Stomach (tissue), 4 donors: ENCODE data around the gene NPR2.

Experiments used
- EP300 ChIP-seq: sonication (generic); formaldehyde crosslinking; IDR thresholded peaks from one replicate; pipeline ENCODE4 v1.6.1; 2017; ENCODE audit warnings: antibody characterized with exemption
- TF ChIP-seq, protein P1 (sequence below), 7 experiments: fragments of 450-650 bp in 4 of 7; fragments of 200-600 bp in 3 of 7; sonication (generic) in 3 of 7; IDR thresholded peaks; one replicate each; pipeline ENCODE4 v1.5.1; 2016 to 2019; ENCODE audit warnings: antibody characterized with exemption in 7 of 7, control low read depth in 2 of 7, mild to moderate bottlenecking in 1 of 7

GRCh38 chr9:35856882-35857281, 65.5 kb downstream of the NPR2 start:
- TF ChIP-seq, protein P1, sequence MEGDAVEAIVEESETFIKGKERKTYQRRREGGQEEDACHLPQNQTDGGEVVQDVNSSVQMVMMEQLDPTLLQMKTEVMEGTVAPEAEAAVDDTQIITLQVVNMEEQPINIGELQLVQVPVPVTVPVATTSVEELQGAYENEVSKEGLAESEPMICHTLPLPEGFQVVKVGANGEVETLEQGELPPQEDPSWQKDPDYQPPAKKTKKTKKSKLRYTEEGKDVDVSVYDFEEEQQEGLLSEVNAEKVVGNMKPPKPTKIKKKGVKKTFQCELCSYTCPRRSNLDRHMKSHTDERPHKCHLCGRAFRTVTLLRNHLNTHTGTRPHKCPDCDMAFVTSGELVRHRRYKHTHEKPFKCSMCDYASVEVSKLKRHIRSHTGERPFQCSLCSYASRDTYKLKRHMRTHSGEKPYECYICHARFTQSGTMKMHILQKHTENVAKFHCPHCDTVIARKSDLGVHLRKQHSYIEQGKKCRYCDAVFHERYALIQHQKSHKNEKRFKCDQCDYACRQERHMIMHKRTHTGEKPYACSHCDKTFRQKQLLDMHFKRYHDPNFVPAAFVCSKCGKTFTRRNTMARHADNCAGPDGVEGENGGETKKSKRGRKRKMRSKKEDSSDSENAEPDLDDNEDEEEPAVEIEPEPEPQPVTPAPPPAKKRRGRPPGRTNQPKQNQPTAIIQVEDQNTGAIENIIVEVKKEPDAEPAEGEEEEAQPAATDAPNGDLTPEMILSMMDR (IDR thresholded peaks at IDR 0.05): no peak
- TF ChIP-seq EP300: no peak
